Measurements from ENCODE around the gene MGAT5.

Gene MGAT5, protein sequence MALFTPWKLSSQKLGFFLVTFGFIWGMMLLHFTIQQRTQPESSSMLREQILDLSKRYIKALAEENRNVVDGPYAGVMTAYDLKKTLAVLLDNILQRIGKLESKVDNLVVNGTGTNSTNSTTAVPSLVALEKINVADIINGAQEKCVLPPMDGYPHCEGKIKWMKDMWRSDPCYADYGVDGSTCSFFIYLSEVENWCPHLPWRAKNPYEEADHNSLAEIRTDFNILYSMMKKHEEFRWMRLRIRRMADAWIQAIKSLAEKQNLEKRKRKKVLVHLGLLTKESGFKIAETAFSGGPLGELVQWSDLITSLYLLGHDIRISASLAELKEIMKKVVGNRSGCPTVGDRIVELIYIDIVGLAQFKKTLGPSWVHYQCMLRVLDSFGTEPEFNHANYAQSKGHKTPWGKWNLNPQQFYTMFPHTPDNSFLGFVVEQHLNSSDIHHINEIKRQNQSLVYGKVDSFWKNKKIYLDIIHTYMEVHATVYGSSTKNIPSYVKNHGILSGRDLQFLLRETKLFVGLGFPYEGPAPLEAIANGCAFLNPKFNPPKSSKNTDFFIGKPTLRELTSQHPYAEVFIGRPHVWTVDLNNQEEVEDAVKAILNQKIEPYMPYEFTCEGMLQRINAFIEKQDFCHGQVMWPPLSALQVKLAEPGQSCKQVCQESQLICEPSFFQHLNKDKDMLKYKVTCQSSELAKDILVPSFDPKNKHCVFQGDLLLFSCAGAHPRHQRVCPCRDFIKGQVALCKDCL

DNA sequence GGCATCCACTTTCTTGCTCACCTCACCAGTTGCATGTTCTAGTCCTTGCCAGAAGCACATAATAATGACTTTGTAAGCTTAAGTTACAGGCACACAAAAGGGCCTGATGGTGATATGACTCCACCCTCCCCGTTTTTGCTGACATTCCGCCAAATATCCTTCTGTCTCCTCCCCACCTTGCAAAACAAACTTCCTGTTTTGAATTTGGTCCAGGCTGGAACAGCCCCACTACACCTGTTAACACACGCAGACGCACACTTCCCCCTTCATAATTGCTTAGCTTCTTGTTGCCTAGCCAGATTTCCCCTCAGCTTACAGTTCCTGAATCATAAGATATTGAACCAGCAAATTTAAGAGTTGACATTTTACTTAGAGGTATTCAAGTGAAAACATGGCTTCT is at the start of gene MGAT5:
Gene MGAT5, plus strand, starts transcription at position 269 of the 400 bp plus-strand sequence. CDS start 332 bp downstream, outside the sequence.
- peak; percentile 86 for DNase-seq

- no peak for DNase-seq
Observed at GRCh38 chr2:134205087-134205486, 48.8 kb upstream of the MGAT5 start.

GRCh38 chr2:134206031-134206430 is 47.8 kb upstream of the MGAT5 start:
- DNase-seq, result no peak

- no peak for DNase-seq
Observed at GRCh38 chr2:134206573-134206972, 47.3 kb upstream of the MGAT5 start.

DNA sequence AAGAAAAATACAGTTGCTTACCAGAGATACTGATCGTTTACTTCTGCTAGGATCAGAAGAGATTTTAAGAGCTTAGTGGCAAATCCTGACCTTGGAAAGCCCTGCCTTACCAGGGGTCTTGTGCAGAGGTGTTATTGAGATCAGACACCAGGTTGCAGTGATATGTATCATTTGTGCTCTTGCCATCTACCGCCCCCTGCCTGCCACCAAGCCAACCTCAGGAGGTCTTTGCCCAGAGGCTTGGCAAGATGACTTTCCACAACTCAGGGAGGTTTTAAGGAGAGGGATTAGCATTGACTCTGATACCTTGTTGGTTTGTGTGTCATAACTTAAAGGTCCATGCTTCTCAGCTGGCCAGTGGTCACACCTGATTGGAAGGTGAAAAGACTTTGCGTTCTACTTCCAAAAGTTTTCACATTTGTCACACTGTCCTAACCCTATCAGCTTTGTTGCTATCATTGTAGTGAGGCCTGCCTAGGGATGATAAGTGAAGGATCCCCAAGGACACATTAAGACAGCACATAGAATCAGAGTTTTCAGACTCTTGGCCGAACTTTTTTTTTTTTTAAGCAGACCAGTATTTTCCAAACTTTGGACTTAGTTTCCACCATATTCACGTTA is 46.2 kb upstream of the MGAT5 start:
- DNase-seq, result peak; percentile 8

- DNase-seq, result no peak
Observed at GRCh38 chr2:134208825-134209224, 45.0 kb upstream of the MGAT5 start.

- DNase-seq, result no peak
Observed at GRCh38 chr2:134212746-134213145, 41.1 kb upstream of the MGAT5 start.

- no peak for DNase-seq
Observed at GRCh38 chr2:134216152-134216829, 37.6 kb upstream of the MGAT5 start.

GRCh38 chr2:134217351-134217750 is 36.5 kb upstream of the MGAT5 start:
- DNase-seq, result no peak

DNA sequence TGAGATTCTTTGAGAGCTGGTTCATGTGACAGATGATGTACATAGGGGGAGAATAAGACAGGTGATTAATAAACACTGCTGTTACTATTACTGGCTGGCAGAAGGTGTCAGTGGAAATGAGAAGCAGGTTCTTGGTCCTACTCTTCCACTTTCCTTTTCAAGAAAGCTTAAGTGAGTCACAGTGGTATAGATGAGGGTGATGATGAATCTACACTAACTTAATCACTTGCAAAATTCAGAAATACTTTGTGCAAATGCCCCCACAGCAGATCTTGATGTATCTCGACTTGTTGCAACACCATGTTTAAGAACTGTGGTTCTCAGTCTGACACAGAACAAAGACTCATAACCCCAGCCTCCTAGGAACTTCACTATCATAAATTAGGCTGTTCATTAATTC is 35.9 kb upstream of the MGAT5 start:
- no peak for DNase-seq

- DNase-seq, result no peak
Observed at GRCh38 chr2:134218414-134218813, 35.5 kb upstream of the MGAT5 start.

GRCh38 chr2:134218930-134219658 is 34.8 kb upstream of the MGAT5 start:
- no peak for DNase-seq

DNA sequence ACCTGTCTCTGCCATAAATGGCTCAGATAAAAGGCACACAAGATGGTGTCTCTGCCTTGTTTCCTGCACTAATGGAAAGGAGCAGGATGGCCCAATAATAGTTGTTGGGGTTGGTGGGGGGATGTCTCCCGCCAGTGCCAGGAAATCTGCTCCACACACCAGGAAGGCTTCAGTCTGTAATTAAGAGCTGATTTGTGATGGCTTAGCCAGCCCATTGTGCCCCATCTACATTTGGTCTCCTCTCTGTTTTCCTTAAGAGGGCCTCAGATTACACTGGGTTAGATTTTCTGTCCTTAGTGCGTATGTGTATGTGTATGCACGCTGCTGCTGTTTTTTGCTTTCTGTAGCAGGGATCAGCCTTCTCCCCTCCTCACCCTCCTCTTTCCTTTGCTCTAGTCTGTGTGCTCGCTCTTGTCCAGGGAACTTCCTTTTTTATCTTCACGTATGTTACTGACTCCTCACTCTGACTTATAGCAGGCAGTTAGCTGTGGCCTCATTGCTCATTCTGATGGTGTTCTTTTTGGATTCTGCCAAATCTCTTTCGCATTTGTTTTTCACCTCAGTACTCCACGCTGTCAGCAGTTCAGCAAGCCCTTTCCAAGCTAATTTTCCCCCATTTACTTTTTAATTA is 33.4 kb upstream of the MGAT5 start:
- DNase-seq, result no peak

DNA sequence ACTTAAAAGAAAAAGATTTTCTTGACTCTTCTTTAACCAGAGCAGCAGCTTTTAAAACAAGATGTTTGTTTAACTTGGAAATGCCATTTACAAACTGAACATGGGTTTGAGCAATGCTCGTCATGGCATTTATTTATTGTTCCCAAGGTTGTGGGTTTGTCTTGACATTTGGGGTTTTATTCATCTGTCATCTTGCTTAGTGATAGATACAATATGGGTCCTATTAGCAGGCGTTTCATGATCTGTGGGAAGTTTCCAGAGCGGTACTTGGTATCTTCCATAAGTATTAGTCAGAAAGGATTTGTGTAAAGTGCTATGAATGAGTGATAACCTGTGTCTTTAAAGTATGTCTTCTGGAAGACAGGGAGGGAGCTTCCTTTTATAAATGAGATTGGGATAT is 29.9 kb upstream of the MGAT5 start:
- DNase-seq, result no peak

- no peak for DNase-seq
Observed at GRCh38 chr2:134225173-134225572, 28.7 kb upstream of the MGAT5 start.

GRCh38 chr2:134225841-134226240 is 28.0 kb upstream of the MGAT5 start:
- DNase-seq, result no peak

DNA sequence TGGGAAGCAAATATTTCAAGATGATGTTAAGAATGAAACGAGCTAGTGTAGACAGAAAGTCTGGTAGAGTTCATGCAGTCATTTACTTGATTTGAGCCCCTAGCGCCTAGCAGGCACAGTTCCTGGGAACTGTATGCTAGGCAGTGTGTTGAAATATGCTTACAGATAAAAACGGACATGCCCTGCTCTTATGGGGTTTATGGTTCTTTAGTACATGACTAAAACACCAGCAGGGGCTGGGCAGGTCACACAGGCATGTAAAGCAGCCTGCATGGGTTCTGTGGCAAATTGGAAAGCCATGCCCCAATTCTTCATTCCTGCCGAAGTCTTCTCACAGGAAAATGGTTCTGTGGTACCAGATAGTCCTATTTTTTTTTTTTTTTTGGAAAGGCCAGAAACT is 27.3 kb upstream of the MGAT5 start:
- no peak for DNase-seq

- no peak for DNase-seq
Observed at GRCh38 chr2:134227666-134228065, 26.2 kb upstream of the MGAT5 start.

DNA sequence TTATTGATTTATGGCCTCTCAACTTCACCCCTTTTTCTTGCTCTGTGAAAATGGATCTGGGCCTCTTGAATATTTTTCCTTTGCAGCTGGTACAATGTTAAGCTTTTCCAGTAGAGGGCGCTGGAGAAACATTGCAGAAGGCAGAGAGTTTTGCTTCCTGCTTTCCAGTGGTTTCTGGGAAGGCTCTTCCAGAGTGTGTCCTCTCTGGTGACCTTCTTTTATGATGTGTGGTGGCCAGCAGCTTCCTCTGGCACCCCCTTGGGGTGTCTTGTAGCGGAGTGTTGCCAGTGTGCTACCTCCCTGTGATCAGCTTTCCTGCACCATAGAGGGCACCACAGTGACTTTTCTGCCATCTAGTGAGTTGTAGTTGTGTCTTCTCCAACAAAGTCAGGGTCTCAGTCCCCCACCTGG is 25.4 kb upstream of the MGAT5 start:
- no peak for DNase-seq

DNA sequence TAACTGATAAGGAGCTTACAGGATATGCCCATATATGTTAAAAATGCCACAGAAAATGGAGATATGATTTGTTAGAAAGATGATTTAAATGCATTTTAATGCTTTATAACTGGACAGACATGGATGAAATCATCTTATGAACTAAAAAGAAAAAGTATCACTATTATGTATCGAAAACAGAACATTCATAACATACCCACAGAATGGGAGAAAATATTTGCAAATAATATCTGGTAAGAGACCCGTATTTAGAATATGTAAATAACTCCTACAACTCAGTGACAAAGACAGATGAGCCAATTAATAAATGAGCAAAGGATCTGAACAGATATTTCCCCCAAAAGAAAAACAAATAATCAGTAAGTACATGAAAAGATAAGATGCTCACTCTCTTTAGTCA is 24.3 kb upstream of the MGAT5 start:
- no peak for DNase-seq

DNA sequence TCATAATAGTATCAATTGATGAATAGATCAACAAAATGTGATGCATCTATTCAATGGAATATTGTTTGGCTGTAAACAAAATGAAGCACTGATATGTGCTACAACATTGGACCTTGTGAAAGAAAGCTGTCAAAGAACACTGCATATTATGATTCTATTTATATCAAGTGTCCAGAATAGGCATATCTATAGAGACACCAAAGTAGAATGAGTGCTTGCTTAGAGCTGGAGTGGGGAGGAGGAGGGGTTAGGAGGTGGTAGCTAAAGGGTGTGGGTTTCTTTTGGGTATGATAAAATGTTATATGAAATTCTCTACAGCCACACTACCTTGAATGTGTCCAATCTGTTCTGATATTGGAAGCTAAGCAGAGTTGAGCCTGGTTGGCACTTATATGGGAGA is 23.0 kb upstream of the MGAT5 start:
- DNase-seq, result no peak

Data from NCI-H1092 (cell line).